Islet precursor cell (in vitro differentiated cells): ENCODE results near the gene AIF1L.
"Not testable (repeated sequence)": the region's sequence is repeated elsewhere in the genome, so short reads cannot be mapped to it uniquely, and the experiment has no call there.

ENCODE experiments used
- DNase-seq: peaks from one replicate; pipeline ENCODE4 v3.0.0-alpha.2; 2018

Gene AIF1L

DNA sequence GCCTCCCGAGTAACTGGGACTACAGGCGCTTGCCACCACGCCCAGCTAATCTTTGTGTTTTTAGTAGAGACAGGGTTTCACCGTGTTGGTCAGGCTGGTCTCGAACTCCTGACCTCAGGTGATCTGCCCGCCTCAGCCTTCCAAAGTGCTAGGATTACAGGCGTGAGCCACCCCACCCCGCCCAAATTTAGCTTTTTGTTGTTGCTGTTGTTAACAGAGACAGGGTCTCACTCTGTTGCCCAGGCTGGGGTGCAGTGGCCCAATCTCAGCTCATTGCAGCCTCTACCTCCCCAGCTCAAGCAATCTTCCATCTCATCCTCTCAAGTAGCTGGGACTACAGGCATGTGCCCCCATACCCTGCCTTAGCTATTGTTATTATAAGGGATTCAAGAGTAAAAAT lies 3.5 kb downstream of the AIF1L start:
- not testable (repeated sequence) for DNase-seq

DNA sequence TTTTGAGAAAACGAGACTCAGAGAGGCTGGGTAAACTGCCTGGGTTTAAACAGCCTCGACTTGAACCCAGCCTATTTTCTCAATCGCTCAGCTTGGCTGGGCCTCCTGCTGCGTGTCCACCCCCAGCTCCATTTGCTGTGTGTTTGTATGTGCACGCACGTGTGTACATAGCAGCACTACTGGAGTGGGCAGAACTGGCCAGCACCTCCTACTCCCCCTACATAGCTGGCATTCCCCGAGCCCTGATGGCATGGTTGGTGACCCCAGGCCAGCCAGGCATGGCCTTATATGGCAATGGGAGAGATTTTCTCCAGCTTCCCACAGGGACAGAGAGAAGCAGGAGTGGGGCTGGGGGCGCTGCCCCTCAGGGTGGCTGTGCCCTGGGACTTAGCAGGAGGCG lies 4.1 kb downstream of the AIF1L start:
- DNase-seq = peak; percentile 79

- DNase-seq = no peak
Observed at GRCh38 chr9:131101207-131101964, 5.1 kb downstream of the AIF1L start.

- no peak for DNase-seq
Observed at GRCh38 chr9:131103024-131103423, 6.7 kb downstream of the AIF1L start.

- no peak for DNase-seq
Observed at GRCh38 chr9:131103535-131103934, 7.2 kb downstream of the AIF1L start.

- no peak for DNase-seq
Observed at GRCh38 chr9:131104016-131104740, 7.8 kb downstream of the AIF1L start.

- no peak for DNase-seq
Observed at GRCh38 chr9:131105952-131106351, 9.6 kb downstream of the AIF1L start.

DNA sequence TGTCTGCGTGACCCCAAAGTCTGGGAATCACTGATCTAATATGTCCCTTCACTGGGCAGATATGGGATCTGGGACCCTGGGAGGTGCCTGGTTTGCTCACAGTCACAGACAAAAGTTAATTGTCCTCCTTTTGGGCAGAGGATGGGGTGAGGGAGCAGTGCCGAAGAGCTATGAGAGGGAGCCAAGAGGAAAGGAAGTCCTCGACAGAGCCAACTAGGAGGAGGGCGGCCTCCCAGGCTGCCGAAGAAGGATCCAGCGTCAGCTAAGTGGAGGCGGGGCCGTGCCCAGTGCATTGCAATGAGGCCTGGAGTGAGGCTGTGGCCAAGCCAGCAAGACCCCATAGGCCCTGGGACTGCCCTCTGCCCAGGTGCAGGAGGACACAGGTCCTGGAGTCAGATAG lies 11.4 kb downstream of the AIF1L start:
- DNase-seq = no peak

GRCh38 chr9:131111186-131111853 lies 15.0 kb downstream of the AIF1L start:
- DNase-seq = no peak

DNA sequence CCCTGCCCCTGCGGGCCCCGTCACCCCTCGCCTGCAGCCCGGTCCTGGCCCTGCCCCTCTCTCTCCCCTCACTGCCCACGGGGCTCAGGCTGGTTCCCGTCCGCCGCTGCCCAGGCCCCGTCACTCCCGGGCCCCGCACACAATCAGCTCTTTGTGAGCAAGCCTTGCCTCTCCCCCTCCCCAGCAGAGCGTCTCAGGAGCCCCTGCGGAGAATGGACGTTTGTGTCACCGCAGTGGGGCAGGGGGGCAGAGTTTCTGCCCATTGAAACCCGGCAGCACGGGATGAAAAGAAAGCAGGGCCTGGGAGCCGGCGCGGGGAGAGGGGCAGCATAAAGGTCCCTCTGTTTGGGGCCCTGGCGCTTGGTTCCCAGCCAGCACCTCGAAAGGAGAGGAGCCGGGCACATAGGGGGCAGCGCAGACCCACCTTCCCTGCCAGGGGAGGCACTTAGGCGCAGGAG lies 15.6 kb downstream of the AIF1L start:
- DNase-seq = peak; percentile 80

- no peak for DNase-seq
Observed at GRCh38 chr9:131112374-131113154, 16.2 kb downstream of the AIF1L start.

DNA sequence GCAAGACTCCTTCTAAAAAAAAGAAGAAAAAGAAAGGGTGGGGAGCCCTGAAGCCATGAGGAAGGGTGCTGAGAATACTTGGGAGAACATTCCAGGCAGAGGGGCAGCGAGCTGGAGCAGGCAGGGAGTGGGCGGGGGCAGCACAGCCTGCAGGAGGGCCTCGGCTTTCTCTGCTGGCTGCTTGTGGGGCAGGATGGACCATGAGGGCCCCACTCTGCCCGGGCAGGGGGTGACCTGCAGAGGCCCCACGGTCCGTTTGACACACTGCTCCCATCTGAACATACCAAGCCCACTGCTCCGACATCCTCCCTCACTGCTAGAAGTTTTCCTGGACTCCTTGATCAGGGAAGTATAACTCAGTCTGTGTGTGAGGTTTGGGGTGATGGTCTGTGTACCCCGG lies 17.3 kb downstream of the AIF1L start:
- no peak for DNase-seq

DNA sequence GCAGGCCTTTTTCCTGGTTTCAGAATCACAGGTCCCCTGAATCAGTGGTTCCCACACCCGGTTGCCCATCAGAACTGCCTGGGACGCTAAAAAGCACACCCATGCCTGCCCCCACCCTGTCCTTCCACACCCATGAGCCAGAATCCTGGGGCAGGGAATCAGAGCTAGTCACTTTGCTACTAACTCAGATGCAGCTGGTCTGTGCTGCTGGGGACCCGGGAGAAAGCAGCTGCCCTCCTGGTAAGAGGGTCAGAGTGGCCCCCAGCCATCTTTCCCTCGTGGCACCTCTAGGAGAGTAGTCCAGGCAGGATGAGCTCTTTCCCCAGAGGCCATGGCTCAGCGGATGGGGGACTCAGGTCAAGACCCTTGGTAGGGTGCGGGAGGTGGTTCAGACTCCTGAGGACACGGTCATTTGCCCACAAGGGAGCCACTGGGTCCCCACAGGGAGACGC lies 17.8 kb downstream of the AIF1L start:
- DNase-seq = no peak

DNA sequence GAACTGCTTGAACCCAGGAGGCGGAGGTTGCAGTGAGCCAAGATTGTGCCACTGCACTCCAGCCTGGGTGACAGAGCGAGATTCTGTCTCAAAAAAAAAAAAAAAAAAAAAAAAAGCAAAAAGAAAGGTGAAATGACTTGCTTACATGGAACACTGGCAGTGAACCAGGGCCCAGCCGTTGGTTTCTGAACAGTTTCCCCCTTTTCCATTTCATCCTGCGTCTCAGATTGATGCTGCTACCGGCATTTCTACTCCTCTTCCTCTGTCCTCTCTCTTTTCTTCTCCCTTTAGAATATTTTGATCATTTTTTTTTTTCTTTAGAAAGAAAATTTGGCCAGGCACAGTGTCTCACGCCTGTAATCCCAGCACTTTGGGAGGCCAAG lies 19.0 kb downstream of the AIF1L start:
- DNase-seq = not testable (repeated sequence)

GRCh38 chr9:131116281-131117120 lies 20.2 kb downstream of the AIF1L start:
- DNase-seq = no peak

- no peak for DNase-seq
Observed at GRCh38 chr9:131117121-131117761, 20.9 kb downstream of the AIF1L start.

- DNase-seq = no peak
Observed at GRCh38 chr9:131117762-131118145, 21.4 kb downstream of the AIF1L start.

- peak; percentile 28 for DNase-seq
Observed at GRCh38 chr9:131119600-131119999, 23.3 kb downstream of the AIF1L start.

DNA sequence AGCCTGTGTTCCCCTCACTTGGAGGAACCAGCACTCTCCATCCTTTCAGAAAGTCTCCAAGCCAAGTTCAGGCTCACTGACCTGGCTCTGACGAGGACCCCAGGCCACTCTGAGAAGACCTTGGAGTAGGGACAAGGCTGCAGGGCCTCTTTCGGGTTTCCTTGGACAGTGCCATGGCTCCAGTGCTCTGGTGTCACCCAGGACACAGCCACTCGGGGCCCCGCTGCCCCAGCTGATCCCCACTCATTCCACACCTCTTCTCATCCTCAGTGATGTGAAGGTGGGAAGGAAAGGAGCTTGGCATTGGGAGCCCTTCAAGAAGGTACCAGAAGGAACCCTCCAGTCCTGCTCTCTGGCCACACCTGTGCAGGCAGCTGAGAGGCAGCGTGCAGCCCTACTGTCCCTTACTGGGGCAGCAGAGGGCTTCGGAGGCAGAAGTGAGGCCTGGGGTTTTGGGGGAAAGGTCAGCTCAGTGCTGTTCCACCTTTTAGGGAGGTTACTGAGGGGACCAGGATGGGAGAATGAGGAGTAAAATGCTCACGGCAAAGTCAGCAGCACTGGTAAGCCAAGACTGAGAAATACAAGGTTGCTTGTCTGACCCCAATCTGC lies 24.4 kb downstream of the AIF1L start:
- no peak for DNase-seq

DNA sequence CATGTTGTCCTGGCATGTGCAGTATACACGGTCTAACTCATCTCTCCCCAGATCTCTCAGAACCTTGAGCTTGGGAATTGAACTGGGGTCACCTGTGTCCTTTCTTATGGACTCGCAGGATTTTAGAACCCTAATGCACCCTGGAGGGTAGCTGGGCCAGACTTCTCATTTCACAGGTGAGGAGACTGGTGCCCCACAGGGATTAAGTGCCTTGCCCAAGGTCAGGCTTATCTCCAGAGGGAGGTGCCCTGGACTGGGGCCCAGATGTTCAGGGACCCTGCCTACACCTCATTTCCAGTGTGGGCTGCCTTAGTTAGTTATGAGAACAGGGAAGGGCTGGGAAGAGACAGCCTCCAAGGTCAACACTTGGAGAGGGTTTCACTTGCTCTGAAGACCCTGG lies 25.0 kb downstream of the AIF1L start:
- no peak for DNase-seq

GRCh38 chr9:131122158-131122557 lies 25.8 kb downstream of the AIF1L start:
- DNase-seq = no peak
